B cell (primary cell): ENCODE data around the gene PRPF19. TPM values are rescaled to one million over a fixed set of nuclear protein-coding genes. Genes with fewer than 3 reads are reported as not detected.

Experiments used
- ATAC-seq: fragments of 200-7000 bp; cut with Tn5 transposase; one replicate; pipeline ENCODE4 v1.10.0; 2021; ENCODE audit warnings: low read depth, mild to moderate bottlenecking, moderate number of reproducible peaks, moderate library complexity
- CTCF ChIA-PET: fragments of 350-600 bp; sonication (Branson Sonifier 250); formaldehyde crosslinking; loops from one replicate; lab custom pipeline; 2021; ENCODE audit warnings: antibody characterized with exemption, inconsistent platforms; lab: Charles Lee
- POLR2A ChIA-PET: fragments of 350-600 bp; sonication (Branson Sonifier 250); formaldehyde crosslinking; loops from one replicate; lab custom pipeline; 2021; ENCODE audit warnings: antibody characterized with exemption; lab: Charles Lee
- DNase-seq: peaks from one replicate; pipeline ENCODE4 v3.0.0; 2013
- H2AFZ ChIP-seq: 2 replicates; pipeline ENCODE4 v1.6.1; 2012; ENCODE audit warnings: mild to moderate bottlenecking, low read depth, low read length; ENCODE audit not compliant: insufficient read depth, poor library complexity, severe bottlenecking
- H3K27ac ChIP-seq, 2 donors: 1 replicate in 1 of 2; 2 replicates in 1 of 2; pipeline ENCODE4 v1.5.1; 2012 to 2013; ENCODE audit warnings: low read length in 2 of 2, mild to moderate bottlenecking in 2 of 2, moderate library complexity in 1 of 2
- H3K27me3 ChIP-seq, 4 experiments: fragments of 200-600 bp in 1 of 4; sonication (generic) in 1 of 4; replicated peaks in 1 of 4; 1 replicate in 2 of 4; 2 replicates in 2 of 4; pipeline versions ENCODE4 v1.6.1 to v1.7.0; 2013 to 2016; ENCODE audit warnings: low read length in 3 of 4, mild to moderate bottlenecking in 2 of 4, mixed read lengths in 1 of 4, moderate library complexity in 1 of 4; ENCODE audit not compliant: insufficient read depth in 4 of 4, control insufficient read depth in 3 of 4; ENCODE audit errors: control extremely low read depth in 1 of 4
- H3K36me3 ChIP-seq, 2 experiments: replicated peaks in 1 of 2; 1 replicate in 1 of 2; 2 replicates in 1 of 2; pipeline versions ENCODE4 v1.6.1 to v1.7.1; 2013; ENCODE audit warnings: low read length in 1 of 2; ENCODE audit not compliant: insufficient read depth in 2 of 2, control insufficient read depth in 1 of 2; ENCODE audit errors: control extremely low read depth in 1 of 2, extremely low read depth in 1 of 2
- H3K4me1 ChIP-seq, 2 donors: fragments of 200-600 bp in 1 of 2; sonication (generic) in 1 of 2; 1 replicate in 1 of 2; 2 replicates in 1 of 2; pipeline versions ENCODE4 v1.5.1 to v1.6.1; 2013 to 2017; ENCODE audit warnings: low read length in 2 of 2; ENCODE audit not compliant: control insufficient read depth in 2 of 2, insufficient read depth in 2 of 2
- H3K4me2 ChIP-seq: replicated peaks from 2 replicates; pipeline ENCODE3; 2012; ENCODE audit warnings: mild to moderate bottlenecking, low read depth, low read length; ENCODE audit not compliant: poor library complexity, severe bottlenecking
- H3K4me3 ChIP-seq, 5 experiments: fragments of 200-600 bp in 1 of 5; sonication (generic) in 1 of 5; 1 replicate in 3 of 5; 2 replicates in 2 of 5; pipeline versions ENCODE4 v1.5.1 to v1.7.0; 2011 to 2016; ENCODE audit warnings: low read length in 4 of 5, mild to moderate bottlenecking in 4 of 5, low read depth in 2 of 5, control low read depth in 1 of 5, moderate library complexity in 1 of 5; ENCODE audit not compliant: insufficient read depth in 1 of 5; ENCODE audit errors: control extremely low read depth in 1 of 5, extremely low read depth in 1 of 5
- H3K79me2 ChIP-seq: fragments of 200-600 bp; sonication (generic); one replicate; pipeline ENCODE4 v1.6.0; 2016; ENCODE audit warnings: low read length; ENCODE audit not compliant: control insufficient read depth, insufficient read depth
- H3K9ac ChIP-seq: fragments of 200-600 bp; sonication (generic); 2 replicates; pipeline ENCODE4 v1.6.1; 2017; ENCODE audit warnings: mild to moderate bottlenecking, low read length, moderate library complexity
- H3K9me3 ChIP-seq, 3 donors: one replicate each; pipeline versions ENCODE4 v1.6.1 to v1.7.1; 2013; ENCODE audit warnings: low read length in 2 of 3; ENCODE audit not compliant: control insufficient read depth in 2 of 3, insufficient read depth in 1 of 3; ENCODE audit errors: control extremely low read depth in 1 of 3
- H4K20me1 ChIP-seq: 2 replicates; pipeline ENCODE4 v1.6.0; 2012; ENCODE audit warnings: mild to moderate bottlenecking, low read length; ENCODE audit not compliant: insufficient read depth, control insufficient read depth, poor library complexity, severe bottlenecking
- H3K27ac Mint-ChIP-seq: one replicate; pipeline ENCODE4 v1.8.0; 2021; ENCODE audit warnings: mixed read lengths
- H3K27me3 Mint-ChIP-seq: one replicate; pipeline ENCODE4 v1.8.0; 2021; ENCODE audit warnings: mixed read lengths
- H3K4me1 Mint-ChIP-seq: one replicate; pipeline ENCODE4 v1.8.0; 2021; ENCODE audit warnings: mixed read lengths
- H3K4me3 Mint-ChIP-seq: one replicate; pipeline ENCODE4 v1.8.0; 2021; ENCODE audit warnings: mixed read lengths
- H3K9me3 Mint-ChIP-seq: one replicate; pipeline ENCODE4 v1.8.0; 2022; ENCODE audit warnings: mixed read lengths; ENCODE audit not compliant: insufficient read depth
- CTCF ChIP-seq: fragments of 200-600 bp; IDR thresholded peaks from one replicate; pipeline ENCODE4 v1.8.0; 2022; ENCODE audit warnings: antibody characterized with exemption, mild to moderate bottlenecking
- EZH2 ChIP-seq: IDR thresholded peaks from 2 replicates; pipeline ENCODE4 v1.6.1; 2012; ENCODE audit warnings: borderline replicate concordance, low read depth, mild to moderate bottlenecking, moderate library complexity, low read length; ENCODE audit not compliant: insufficient read depth, poor library complexity, severe bottlenecking
- WGBS: methylation state at CpG from one replicate; pipeline ENCODE4 v1.1.5; 2013; ENCODE audit warnings: missing lambda C conversion rate; ENCODE audit not compliant: insufficient coverage; 5-methylcytosine and 5-hydroxymethylcytosine counted together
- intact Hi-C: fragments of 100-400 bp; cut with micrococcal nuclease; formaldehyde crosslinking; loops from one replicate; pipeline ENCODE4 v1.10.0; 2022
- polyA plus RNA-seq: library from polyadenylated mRNA; depleted of rRNA; stranded (reverse); fragments of >200 nt; gene quantifications from 2 replicates; pipeline ENCODE4 v1.2.3, GENCODE V29; 2012
- total RNA-seq, 2 donors: library from RNA; stranded (reverse); fragments of 120-200 nt in 1 of 2; gene quantifications; 1 replicate in 1 of 2; 2 replicates in 1 of 2; pipeline versions ENCODE4 v1.2.3 to v1.2.4, GENCODE V29; 2013 to 2022

PRPF19 gene
- total and polyA plus RNA-seq, 2 donors (not counting 1 experiment from before 2014, with no cell fraction given), result 41.8 to 89.9 TPM

GRCh38 chr11:60863550-60864521, 42.5 kb downstream of the PRPF19 start:
- no peak overlapping the region for H3K4me3 Mint-ChIP-seq

More at GRCh38 chr11:60863550-60864521, 42.5 kb downstream of the PRPF19 start:
- Histone ChIP-seq H3K27me3 (peaks cover 0 to 3% (median 0%) of the 10 kb centered on the region in 4 experiments), H3K4me2 (no peak overlapping the region), H3K9me3 (no peaks in the 10 kb centered on the region), H2AFZ (no peak overlapping the region), H3K9ac (no peak overlapping the region), H3K79me2 (no peaks in the 10 kb centered on the region), H3K4me3 (no peak overlapping the region), H3K27ac (no peak overlapping the region), H3K36me3 (no peaks in the 10 kb centered on the region), H3K4me1 (peaks cover 0 to 2% of the 10 kb centered on the region in 2 donors), H4K20me1 (no peaks in the 10 kb centered on the region)
- DNase-seq, result no peak
- 90% methylated on average over 8 of the region's 16 CpGs for WGBS
- Mint-ChIP-seq H3K27me3 (no peaks in the 10 kb centered on the region), H3K9me3 (no peaks in the 10 kb centered on the region), H3K27ac (no peak overlapping the region), H3K4me1 (peaks cover 4% of the 10 kb centered on the region)
- intact Hi-C loops, result no loop called here
- POLR2A ChIA-PET, result no interaction called here
- ATAC-seq, result no peak
- CTCF ChIA-PET, result no interaction called here
- TF ChIP-seq CTCF (no peak), EZH2 (no peak)
